T-helper 2 cell treated with Interferon-gamma antibody and Interleukin-4, amounts not matched to agents 5 μg/mL and 100 μg/mL, for 36 hours (primary cell): ENCODE results near the gene LIMCH1.
"Not testable (repeated sequence)": the region's sequence is repeated elsewhere in the genome, so short reads cannot be mapped to it uniquely, and the experiment has no call there.

Experiments
- DNase-seq: peaks from one replicate; pipeline ENCODE4 v3.0.0; 2021; ENCODE audit warnings: low spot score
- H3K27ac Mint-ChIP-seq: one replicate; pipeline ENCODE4 v1.8.0; 2021; ENCODE audit warnings: mild to moderate bottlenecking, mixed read lengths
- H3K27me3 Mint-ChIP-seq: one replicate; pipeline ENCODE4 v1.8.0; 2021; ENCODE audit warnings: low read depth, mixed read lengths
- H3K36me3 Mint-ChIP-seq: one replicate; pipeline ENCODE4 v1.8.0; 2021; ENCODE audit warnings: low read depth, mixed read lengths
- H3K4me1 Mint-ChIP-seq: one replicate; pipeline ENCODE4 v1.8.0; 2021; ENCODE audit warnings: low read depth, mixed read lengths
- H3K4me3 Mint-ChIP-seq: one replicate; pipeline ENCODE4 v1.8.0; 2022; ENCODE audit warnings: mild to moderate bottlenecking, moderate library complexity, mixed read lengths
- H3K9me3 Mint-ChIP-seq: one replicate; pipeline ENCODE4 v1.8.0; 2021; ENCODE audit warnings: mixed read lengths

Gene LIMCH1

DNA sequence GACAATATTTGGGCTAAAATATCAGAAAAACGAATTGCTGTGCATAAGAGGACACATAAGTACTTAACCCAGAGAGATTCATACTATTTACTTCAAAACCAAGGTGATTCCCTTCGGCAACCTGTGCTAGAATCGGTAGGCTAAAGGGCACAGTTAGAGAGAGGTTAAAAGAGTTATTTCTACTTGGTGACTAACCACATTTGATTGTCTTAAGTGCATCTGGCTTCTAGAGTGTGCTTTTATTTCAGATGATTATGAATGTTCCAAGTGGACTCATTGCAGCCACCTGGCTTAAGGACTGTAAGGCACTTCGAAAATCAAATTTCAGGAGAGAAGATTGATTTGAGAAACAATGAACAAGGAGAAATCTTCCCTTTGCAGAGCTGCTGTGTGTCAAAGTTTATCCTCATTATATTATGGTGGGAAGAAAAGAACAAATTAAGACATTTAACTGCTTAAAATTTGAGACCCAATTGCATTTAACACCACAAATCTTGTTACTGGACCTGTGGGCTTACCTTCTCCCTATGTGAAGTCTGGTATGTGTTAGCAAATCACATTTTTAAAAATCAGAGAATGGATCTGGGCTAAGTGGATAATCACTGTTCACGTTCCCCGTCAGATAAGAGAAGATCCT, 176.5 kb downstream of the LIMCH1 start:
- Mint-ChIP-seq H3K4me3 (no peak overlapping the region), H3K36me3 (no peaks in the 10 kb centered on the region), H3K27me3 (no peaks in the 10 kb centered on the region), H3K4me1 (no peaks in the 10 kb centered on the region), H3K9me3 (no peaks in the 10 kb centered on the region), H3K27ac (no peak overlapping the region)
- no peak for DNase-seq

DNA sequence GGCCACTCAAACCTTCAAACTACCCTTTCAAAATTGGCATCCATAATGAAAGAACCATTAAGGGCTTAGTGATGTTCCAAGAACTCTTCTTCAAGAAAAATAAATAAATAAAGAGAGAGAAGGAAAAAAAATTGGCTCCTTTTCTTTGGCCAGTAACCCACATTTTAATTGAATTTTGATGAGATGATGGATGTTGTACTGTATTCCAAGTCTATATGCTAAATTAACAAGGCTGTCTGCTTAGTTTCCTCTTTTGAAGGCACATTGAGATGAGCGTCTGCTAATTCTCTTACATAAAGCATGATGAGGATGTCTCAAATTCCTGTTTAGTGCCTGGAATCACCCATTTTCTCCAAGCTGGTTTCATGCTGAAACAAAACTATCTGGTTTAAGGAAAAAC, 177.2 kb downstream of the LIMCH1 start:
- H3K36me3 Mint-ChIP-seq = no peaks in the 10 kb centered on the region
- no peaks in the 10 kb centered on the region for H3K9me3 Mint-ChIP-seq
- H3K27ac Mint-ChIP-seq = no peak overlapping the region
- H3K4me1 Mint-ChIP-seq = no peaks in the 10 kb centered on the region
- no peaks in the 10 kb centered on the region for H3K27me3 Mint-ChIP-seq
- H3K4me3 Mint-ChIP-seq = no peak overlapping the region
- no peak for DNase-seq

DNA sequence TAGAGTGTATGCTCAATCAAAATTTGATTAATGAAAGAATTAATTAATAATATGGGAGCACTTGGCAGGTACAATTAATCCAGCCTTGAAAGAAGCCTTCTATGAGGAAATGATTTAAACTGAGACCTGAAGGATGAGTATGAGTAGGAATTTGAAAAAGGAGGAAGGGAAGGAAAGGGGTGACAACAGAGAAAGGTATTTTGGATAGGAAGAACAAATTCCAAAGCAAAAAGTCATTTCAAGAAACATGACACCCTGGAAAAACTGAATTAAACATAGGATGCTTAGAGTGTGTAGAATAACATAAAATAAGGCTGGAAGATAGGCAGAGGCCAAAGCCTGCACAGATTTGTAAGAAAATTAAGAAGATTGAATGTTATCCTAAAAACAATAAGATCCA, 180.9 kb downstream of the LIMCH1 start:
- H3K9me3 Mint-ChIP-seq = no peaks in the 10 kb centered on the region
- no peak overlapping the region for H3K4me3 Mint-ChIP-seq
- H3K36me3 Mint-ChIP-seq = no peaks in the 10 kb centered on the region
- DNase-seq = no peak
- H3K4me1 Mint-ChIP-seq = no peaks in the 10 kb centered on the region
- H3K27me3 Mint-ChIP-seq = no peaks in the 10 kb centered on the region
- H3K27ac Mint-ChIP-seq = no peak overlapping the region

DNA sequence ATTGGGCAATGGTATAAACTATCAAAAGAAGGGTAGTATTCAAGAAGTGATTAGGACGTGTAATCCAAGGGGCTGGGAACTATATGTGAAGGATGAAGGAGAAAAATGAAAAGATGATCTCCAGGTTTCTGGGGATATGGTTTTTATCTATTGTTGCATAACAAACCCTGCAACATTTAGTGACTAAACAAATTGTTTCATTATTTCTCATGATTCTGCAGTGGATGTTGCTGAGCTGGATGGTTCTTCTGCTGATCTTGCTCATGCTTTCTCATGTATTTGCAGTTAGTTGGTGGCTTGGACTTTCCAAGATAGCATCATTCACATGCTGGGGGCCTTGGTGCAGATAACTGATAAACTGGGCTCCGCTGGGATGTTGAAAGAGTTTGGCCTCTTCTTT, 181.5 kb downstream of the LIMCH1 start:
- H3K4me3 Mint-ChIP-seq = no peak overlapping the region
- no peaks in the 10 kb centered on the region for H3K27me3 Mint-ChIP-seq
- H3K27ac Mint-ChIP-seq = no peak overlapping the region
- DNase-seq = no peak
- no peaks in the 10 kb centered on the region for H3K4me1 Mint-ChIP-seq
- no peaks in the 10 kb centered on the region for H3K36me3 Mint-ChIP-seq
- no peaks in the 10 kb centered on the region for H3K9me3 Mint-ChIP-seq

DNA sequence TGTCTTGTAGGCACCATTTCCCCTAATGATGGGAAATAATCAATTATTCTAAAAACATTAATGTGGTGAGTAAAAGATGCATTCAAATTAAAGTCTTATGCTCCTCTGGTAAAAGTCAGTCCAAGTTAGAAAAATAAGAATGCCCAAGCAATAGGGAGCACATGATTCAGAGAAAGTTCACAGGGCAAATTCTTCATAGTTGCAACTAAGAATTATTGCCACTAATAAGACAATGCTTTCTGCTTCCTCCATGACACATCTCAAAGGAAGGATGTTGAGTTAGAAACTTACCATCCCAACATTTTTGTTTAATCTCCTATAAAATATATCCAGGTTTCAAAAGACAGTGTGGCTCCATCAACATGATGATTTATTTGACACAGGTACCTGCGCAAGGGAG, 184.2 kb downstream of the LIMCH1 start:
- no peaks in the 10 kb centered on the region for H3K36me3 Mint-ChIP-seq
- no peak overlapping the region for H3K27ac Mint-ChIP-seq
- H3K27me3 Mint-ChIP-seq = no peaks in the 10 kb centered on the region
- H3K4me3 Mint-ChIP-seq = no peak overlapping the region
- DNase-seq = no peak
- H3K4me1 Mint-ChIP-seq = no peaks in the 10 kb centered on the region
- H3K9me3 Mint-ChIP-seq = peaks cover 11% of the 10 kb centered on the region

DNA sequence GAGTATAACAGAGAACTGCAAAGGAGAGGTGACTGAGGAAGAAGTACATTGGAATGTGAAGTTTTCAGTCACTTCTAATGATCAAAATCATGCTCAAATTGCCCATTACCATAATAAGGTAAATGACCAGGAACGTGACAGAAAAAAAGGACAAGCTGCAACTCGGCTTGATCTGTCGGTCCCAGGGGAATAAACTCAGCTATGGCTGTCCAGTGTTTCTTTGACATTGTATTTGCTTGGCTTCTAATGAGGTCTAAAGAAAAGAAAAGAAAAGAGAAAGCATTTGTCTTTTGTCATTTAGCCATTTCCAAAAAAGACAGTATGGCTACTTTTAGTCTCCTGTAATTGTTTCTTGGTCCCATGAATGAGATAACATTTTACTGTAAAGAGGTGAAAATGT, 185.3 kb downstream of the LIMCH1 start:
- peaks cover 11% of the 10 kb centered on the region for H3K9me3 Mint-ChIP-seq
- H3K36me3 Mint-ChIP-seq = no peaks in the 10 kb centered on the region
- H3K4me1 Mint-ChIP-seq = no peaks in the 10 kb centered on the region
- no peak overlapping the region for H3K4me3 Mint-ChIP-seq
- no peak for DNase-seq
- H3K27me3 Mint-ChIP-seq = no peaks in the 10 kb centered on the region
- no peak overlapping the region for H3K27ac Mint-ChIP-seq

DNA sequence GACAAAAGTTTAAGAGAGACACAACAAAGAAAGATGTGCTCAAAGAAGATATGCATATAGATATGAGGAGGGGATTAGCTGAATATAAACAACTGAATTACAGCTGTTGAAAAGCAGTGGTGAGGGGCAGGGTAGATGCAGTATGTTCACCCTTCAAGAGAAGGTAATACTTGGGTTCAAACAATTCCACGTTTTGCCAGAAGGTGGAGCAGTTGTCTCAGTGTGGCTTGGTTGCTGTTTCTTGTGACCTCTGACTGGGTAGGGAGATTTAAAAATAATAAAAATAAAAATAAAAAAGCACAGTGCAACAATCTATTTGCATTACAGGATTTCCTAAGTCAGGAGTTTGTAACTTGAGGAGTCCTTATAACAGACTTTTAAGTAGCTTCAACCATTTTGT, 187.3 kb downstream of the LIMCH1 start:
- Mint-ChIP-seq H3K9me3 (peaks cover 11% of the 10 kb centered on the region), H3K27me3 (peaks cover 4% of the 10 kb centered on the region), H3K27ac (no peak overlapping the region), H3K4me1 (no peaks in the 10 kb centered on the region), H3K36me3 (no peaks in the 10 kb centered on the region), H3K4me3 (no peak overlapping the region)
- no peak for DNase-seq

DNA sequence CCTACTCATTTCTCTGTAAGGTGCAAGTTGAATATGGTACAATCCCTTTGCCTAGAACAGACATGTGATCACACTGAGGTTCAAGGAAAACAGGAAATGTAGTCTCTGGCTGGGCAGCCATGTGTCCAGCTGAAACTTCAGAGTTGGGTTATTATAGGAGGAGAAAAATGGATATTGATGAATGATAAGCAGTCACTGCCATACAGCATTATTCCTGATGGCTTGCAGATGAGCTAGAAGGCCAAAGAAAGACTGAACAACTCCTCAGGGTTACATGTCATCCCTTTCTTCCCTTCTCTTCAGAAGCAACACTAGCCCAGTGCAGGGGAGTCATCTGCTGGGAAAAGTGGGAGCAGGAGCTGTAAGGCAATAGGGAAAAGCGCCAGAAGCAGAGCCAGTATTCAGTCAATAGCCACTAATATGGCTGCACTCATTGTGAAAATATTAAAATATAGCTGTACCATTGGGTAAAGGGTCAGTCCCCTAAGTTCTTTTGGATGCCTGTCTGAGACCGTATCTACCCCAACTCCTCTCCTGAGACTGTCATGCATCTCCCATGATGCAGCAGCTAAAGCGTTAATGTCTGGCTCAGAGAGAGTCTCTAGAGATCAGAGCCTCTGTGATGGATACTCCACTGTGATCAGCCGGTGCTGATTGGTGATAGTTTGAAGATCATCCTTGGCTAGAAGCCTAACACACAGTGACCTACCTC, 190.1 kb downstream of the LIMCH1 start:
- H3K4me1 Mint-ChIP-seq = no peaks in the 10 kb centered on the region
- H3K4me3 Mint-ChIP-seq = no peak overlapping the region
- H3K27me3 Mint-ChIP-seq = peaks cover 6% of the 10 kb centered on the region
- peaks cover 11% of the 10 kb centered on the region for H3K9me3 Mint-ChIP-seq
- no peaks in the 10 kb centered on the region for H3K36me3 Mint-ChIP-seq
- DNase-seq = no peak
- no peak overlapping the region for H3K27ac Mint-ChIP-seq

DNA sequence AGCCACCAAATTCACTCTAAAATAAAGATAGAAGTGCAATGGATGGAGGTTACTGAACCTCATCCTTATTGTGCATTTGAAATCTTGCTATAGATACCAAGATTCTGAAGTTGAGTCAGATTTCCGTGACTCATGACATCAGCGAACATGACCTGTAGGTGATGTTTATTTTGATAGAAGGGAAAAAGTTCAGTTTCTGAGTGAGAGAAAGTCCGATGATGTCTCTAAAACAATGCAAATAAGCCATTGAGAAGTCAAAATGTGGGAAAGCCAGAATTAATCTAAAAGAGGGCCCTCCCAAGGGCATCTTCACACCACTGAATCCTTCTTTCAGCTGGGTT, 190.6 kb downstream of the LIMCH1 start:
- H3K36me3 Mint-ChIP-seq = no peaks in the 10 kb centered on the region
- no peak overlapping the region for H3K4me3 Mint-ChIP-seq
- no peak overlapping the region for H3K27ac Mint-ChIP-seq
- no peaks in the 10 kb centered on the region for H3K4me1 Mint-ChIP-seq
- peaks cover 6% of the 10 kb centered on the region for H3K27me3 Mint-ChIP-seq
- no peak for DNase-seq
- H3K9me3 Mint-ChIP-seq = peaks cover 11% of the 10 kb centered on the region

DNA sequence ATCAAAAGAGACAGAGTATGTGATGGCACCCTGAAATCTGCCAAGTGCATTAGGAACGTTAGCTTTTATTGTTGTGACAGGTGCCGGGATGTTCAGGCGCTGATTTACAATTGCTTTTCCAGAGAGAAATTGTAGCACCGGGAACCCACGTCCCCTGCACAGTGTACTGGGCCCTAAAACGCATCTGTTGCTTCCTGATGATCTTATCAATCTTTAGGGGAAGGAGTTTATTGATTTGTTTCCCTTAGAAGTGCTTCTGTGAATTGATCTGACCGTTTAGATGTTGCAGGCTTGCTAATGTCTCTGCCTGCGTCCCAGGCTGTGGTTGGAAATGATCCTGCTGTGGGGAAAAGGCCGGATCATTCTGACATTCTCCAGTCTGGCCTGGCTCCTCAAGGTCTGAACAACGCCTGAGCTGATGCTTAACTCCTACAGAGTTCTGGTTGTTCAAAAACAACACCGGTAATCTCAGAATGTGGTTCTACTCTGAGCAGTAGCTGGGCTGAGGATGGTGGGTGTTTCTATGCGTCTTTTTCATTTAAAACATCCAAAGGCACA, 193.7 kb downstream of the LIMCH1 start:
- peaks cover 6% of the 10 kb centered on the region for H3K27me3 Mint-ChIP-seq
- H3K9me3 Mint-ChIP-seq = no peaks in the 10 kb centered on the region
- no peak overlapping the region for H3K27ac Mint-ChIP-seq
- no peak overlapping the region for H3K4me3 Mint-ChIP-seq
- H3K36me3 Mint-ChIP-seq = no peaks in the 10 kb centered on the region
- DNase-seq = no peak
- no peaks in the 10 kb centered on the region for H3K4me1 Mint-ChIP-seq

DNA sequence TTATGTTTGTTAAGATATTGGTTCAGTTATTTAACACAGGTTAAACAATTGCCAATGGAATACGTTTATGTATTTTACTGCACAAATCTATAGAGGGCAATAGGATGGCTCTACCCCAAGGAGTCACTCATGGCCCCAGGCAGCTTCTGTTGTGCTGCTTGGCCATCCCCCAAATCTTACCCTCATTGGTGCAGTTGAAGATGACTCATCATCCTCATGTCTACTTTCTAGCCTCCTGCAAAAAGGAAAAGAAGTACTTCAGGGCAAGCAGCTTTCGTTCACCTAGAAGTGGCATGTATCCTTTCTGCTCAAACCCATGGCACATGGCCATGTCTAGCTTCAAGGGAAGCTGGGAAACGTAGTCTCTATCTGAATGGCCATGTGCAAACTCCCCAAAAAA, 196.4 kb downstream of the LIMCH1 start:
- no peak overlapping the region for H3K4me3 Mint-ChIP-seq
- no peaks in the 10 kb centered on the region for H3K4me1 Mint-ChIP-seq
- no peak overlapping the region for H3K27ac Mint-ChIP-seq
- peaks cover 6% of the 10 kb centered on the region for H3K27me3 Mint-ChIP-seq
- DNase-seq = no peak
- no peaks in the 10 kb centered on the region for H3K9me3 Mint-ChIP-seq
- no peaks in the 10 kb centered on the region for H3K36me3 Mint-ChIP-seq

DNA sequence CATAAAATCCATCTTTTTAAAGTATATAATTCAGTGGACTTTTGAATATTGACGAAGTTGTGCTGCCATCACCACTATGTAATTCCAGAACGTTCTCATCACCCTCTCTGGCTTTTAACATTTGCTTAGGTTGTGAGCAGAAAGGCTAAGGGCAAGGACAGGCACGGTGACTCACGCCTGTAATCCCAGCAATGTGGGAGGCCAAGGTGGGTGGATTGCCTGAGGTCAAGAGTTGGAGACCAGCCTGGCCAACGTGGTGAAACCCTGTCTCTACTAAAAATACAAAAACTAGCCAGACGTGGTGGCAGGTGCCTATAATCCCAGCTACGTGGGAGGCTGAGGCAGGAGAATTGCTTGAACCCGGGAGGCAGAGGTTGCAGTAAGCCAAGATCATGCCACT, 199.5 kb downstream of the LIMCH1 start:
- DNase-seq, H3K9me3 Mint-ChIP-seq, H3K36me3 Mint-ChIP-seq, H3K27me3 Mint-ChIP-seq, H3K4me3 Mint-ChIP-seq, H3K4me1 Mint-ChIP-seq, H3K27ac Mint-ChIP-seq: not testable (repeated sequence)

DNA sequence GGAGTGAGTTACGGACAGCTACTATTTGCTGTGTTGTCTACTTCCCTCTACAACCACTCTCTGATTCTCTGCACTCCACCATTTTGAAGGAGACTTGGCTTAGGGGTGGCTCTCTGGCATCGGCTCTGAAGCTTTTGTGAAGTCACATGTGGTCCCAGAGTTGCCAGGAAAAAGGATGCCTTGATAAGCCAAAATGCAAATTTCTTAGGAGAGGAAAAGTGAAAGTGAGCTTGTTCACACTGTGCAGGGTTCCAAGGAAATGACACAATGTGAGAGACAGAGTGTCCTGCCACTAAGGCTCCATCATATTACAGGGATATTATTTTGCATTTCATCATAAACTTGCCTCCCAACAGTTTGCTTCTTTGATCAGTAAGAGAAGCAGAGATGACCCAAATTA, 203.4 kb downstream of the LIMCH1 start:
- Mint-ChIP-seq H3K27me3 (peaks cover 25% of the 10 kb centered on the region), H3K27ac (no peak overlapping the region), H3K4me1 (no peaks in the 10 kb centered on the region), H3K4me3 (no peak overlapping the region), H3K36me3 (no peaks in the 10 kb centered on the region), H3K9me3 (no peaks in the 10 kb centered on the region)
- no peak for DNase-seq

DNA sequence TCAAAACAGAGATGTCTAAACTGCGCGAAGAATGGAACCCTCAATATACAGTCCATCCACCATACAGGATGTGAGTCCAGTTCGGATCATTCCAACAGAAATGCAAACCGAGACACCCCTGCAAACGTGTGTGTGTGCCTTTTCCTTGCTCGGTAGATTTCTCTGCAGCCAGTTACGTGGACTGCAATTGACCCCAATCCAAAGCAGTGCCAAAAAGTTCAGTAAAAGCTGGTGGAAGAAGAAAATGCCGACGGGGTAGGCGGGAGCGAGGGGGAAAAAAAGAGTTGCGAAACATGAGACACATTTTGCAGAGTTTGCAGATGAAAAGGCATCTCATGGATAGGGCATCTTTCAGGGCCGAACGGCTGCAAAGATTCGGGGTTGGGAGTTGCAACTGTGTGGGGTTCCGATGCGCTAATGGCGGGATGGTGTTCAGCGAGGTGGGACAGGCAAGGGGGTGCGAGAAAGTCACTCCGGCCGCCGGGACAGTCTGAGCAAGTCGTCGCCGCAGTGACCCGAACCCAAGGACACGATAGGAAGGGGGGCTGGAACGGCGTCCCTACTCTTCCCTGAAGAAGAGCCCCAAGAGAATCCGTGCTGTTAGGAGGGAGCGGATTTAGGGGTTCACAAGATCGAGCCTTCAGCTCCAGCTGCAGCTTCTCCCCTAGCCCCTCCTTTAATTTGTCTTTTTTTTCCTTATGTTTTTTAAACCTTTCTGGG, 206.8 kb downstream of the LIMCH1 start:
- no peak for DNase-seq
- Mint-ChIP-seq H3K27me3 (peaks cover 58% of the 10 kb centered on the region), H3K27ac (no peak overlapping the region), H3K4me1 (no peaks in the 10 kb centered on the region), H3K9me3 (peaks cover 4% of the 10 kb centered on the region), H3K36me3 (no peaks in the 10 kb centered on the region), H3K4me3 (no peak overlapping the region)
